HepG2 (cell line): ENCODE data around the gene LRRC74B. TPM values are rescaled to one million over a fixed set of nuclear protein-coding genes. Genes with fewer than 3 reads are reported as not detected.

ENCODE experiments used
- CHD2 ChIP-seq: IDR thresholded peaks from 2 replicates; pipeline ENCODE4 v1.6.1; 2011; ENCODE audit warnings: low read depth, low read length, improper control_type of control experiment
- KLF6 ChIP-seq: IDR thresholded peaks from 2 replicates; pipeline ENCODE4 v1.8.0; 2016; ENCODE audit warnings: missing biosample characterization, missing genetic modification reagents
- NFYB ChIP-seq: sonication (generic); formaldehyde crosslinking; IDR thresholded peaks from 2 replicates; pipeline ENCODE4 v1.4.0; 2020; ENCODE audit warnings: missing genetic modification reagents
- RXRA ChIP-seq: sonication (generic); formaldehyde crosslinking; IDR thresholded peaks from 2 replicates; pipeline ENCODE4 v1.5.1; 2020; ENCODE audit warnings: missing genetic modification reagents
- SIN3A ChIP-seq: IDR thresholded peaks from 2 replicates; pipeline ENCODE4 v1.6.1; 2011; ENCODE audit warnings: low read depth, mild to moderate bottlenecking, control low read depth, low read length, borderline replicate concordance
- SP4 ChIP-seq: sonication (generic); formaldehyde crosslinking; IDR thresholded peaks from 2 replicates; pipeline ENCODE4 v1.8.1; 2023; ENCODE audit warnings: mild to moderate bottlenecking, missing genetic modification reagents
- ZFY ChIP-seq: sonication (generic); formaldehyde crosslinking; IDR thresholded peaks from 2 replicates; pipeline ENCODE4 v1.4.0; 2020; ENCODE audit warnings: missing genetic modification reagents
- ZNF343 ChIP-seq: sonication (generic); formaldehyde crosslinking; IDR thresholded peaks from 2 replicates; pipeline ENCODE4 v1.4.0; 2020; ENCODE audit warnings: mild to moderate bottlenecking, missing genetic modification reagents
- polyA plus RNA-seq, 8 experiments: library from polyadenylated mRNA; depleted of rRNA in 3 of 8; stranded (reverse) in 7 of 8; unstranded in 1 of 8; fragments of >200 nt; fragmentation: Illumina TruSeq in 4 of 8; extraction: Trizol in 4 of 8; gene quantifications; 2 replicates each; pipeline versions ENCODE4 v1.2.1 to v1.2.3, GENCODE V29; 2011 to 2016; ENCODE audit warnings: low read depth in 4 of 8, missing spikeins in 1 of 8, mixed read lengths in 1 of 8; ENCODE audit not compliant: insufficient read depth in 1 of 8
- total RNA-seq, 5 experiments: library from RNA; depleted of rRNA; stranded (reverse); fragments of >200 nt; fragmentation: Illumina TruSeq; extraction: Trizol; gene quantifications; 2 replicates each; pipeline ENCODE4 v1.2.3, GENCODE V29; 2016; ENCODE audit warnings: low read depth in 1 of 5
- TF ChIP-seq, protein P1 (sequence below): sonication (generic); formaldehyde crosslinking; IDR thresholded peaks from 2 replicates; pipeline ENCODE4 v1.4.0; 2020; ENCODE audit warnings: missing genetic modification reagents, borderline replicate concordance
- TF ChIP-seq, protein P2 (sequence below): sonication (generic); formaldehyde crosslinking; IDR thresholded peaks from 2 replicates; pipeline ENCODE4 v1.5.1; 2020; ENCODE audit warnings: mild to moderate bottlenecking, missing genetic modification reagents, moderate library complexity
- TF ChIP-seq, protein P3 (sequence below): sonication (generic); formaldehyde crosslinking; IDR thresholded peaks from 2 replicates; pipeline ENCODE4 v1.4.0; 2020; ENCODE audit warnings: missing genetic modification reagents, borderline replicate concordance
- TF ChIP-seq, protein P4 (sequence below): sonication (generic); formaldehyde crosslinking; IDR thresholded peaks from 2 replicates; pipeline ENCODE4 v1.5.0; 2020; ENCODE audit warnings: mild to moderate bottlenecking, missing genetic modification reagents, borderline replicate concordance

LRRC74B gene
- total and polyA plus RNA-seq, 2 of the 13 experiments (the other 11 are each of a cell fraction or from before 2014, with no cell fraction given) = not detected

DNA sequence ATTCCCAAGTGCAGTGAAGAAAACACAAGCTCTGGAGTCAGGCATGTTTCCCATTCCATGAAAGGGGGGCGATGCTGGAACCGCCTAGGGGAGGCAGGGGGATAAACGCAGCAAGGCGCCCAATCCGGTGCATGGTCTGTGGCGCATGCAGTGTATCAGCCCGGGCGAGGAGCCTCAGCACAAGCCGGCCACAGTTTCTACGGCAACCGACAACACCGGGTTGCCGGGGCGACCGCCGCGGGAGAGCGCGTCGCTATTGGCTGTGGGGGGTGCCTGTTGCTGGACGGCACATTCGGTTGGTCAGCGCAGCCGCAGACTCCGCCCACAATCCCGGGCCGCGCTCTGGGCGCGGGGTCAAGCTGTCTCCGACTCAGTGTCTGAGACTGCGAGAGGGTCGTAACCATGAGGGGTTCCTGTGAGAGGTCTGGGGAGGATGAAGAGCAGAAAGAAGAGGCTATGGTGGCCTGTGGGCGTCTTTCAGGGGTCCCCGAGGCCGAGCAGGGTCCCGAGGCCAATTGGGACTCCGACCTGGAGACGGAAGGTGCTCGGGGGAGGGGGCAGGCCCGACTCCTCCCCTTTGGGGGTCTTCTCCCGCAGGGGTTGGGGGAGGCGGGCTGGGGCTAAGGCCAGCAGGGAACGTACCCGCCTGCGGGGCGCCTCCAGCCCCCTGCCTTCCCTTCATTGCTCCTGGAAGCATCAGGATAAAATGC, at the start of gene LRRC74B (continued):
- TF ChIP-seq KLF6 (CRISPR knock-in tag) (no peak), ZFY (CRISPR knock-in tag) (peak; percentile 42; the same call in 1 of the 2 replicates), ZNF343 (CRISPR knock-in tag) (no peak), SIN3A (peak; percentile 71; the same call in 1 of the 2 replicates), NFYB (CRISPR knock-in tag) (peak; percentile 94), RXRA (CRISPR knock-in tag) (peak; percentile 58; the same call in 1 of the 2 replicates), SP4 (CRISPR knock-in tag) (peak; percentile 49; the same call in 1 of the 2 replicates), CHD2 (peak; percentile 31; the same call in 1 of the 2 replicates)
- TF ChIP-seq, protein P1, sequence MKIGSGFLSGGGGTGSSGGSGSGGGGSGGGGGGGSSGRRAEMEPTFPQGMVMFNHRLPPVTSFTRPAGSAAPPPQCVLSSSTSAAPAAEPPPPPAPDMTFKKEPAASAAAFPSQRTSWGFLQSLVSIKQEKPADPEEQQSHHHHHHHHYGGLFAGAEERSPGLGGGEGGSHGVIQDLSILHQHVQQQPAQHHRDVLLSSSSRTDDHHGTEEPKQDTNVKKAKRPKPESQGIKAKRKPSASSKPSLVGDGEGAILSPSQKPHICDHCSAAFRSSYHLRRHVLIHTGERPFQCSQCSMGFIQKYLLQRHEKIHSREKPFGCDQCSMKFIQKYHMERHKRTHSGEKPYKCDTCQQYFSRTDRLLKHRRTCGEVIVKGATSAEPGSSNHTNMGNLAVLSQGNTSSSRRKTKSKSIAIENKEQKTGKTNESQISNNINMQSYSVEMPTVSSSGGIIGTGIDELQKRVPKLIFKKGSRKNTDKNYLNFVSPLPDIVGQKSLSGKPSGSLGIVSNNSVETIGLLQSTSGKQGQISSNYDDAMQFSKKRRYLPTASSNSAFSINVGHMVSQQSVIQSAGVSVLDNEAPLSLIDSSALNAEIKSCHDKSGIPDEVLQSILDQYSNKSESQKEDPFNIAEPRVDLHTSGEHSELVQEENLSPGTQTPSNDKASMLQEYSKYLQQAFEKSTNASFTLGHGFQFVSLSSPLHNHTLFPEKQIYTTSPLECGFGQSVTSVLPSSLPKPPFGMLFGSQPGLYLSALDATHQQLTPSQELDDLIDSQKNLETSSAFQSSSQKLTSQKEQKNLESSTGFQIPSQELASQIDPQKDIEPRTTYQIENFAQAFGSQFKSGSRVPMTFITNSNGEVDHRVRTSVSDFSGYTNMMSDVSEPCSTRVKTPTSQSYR (CRISPR knock-in tag) = no peak
- TF ChIP-seq, protein P2, sequence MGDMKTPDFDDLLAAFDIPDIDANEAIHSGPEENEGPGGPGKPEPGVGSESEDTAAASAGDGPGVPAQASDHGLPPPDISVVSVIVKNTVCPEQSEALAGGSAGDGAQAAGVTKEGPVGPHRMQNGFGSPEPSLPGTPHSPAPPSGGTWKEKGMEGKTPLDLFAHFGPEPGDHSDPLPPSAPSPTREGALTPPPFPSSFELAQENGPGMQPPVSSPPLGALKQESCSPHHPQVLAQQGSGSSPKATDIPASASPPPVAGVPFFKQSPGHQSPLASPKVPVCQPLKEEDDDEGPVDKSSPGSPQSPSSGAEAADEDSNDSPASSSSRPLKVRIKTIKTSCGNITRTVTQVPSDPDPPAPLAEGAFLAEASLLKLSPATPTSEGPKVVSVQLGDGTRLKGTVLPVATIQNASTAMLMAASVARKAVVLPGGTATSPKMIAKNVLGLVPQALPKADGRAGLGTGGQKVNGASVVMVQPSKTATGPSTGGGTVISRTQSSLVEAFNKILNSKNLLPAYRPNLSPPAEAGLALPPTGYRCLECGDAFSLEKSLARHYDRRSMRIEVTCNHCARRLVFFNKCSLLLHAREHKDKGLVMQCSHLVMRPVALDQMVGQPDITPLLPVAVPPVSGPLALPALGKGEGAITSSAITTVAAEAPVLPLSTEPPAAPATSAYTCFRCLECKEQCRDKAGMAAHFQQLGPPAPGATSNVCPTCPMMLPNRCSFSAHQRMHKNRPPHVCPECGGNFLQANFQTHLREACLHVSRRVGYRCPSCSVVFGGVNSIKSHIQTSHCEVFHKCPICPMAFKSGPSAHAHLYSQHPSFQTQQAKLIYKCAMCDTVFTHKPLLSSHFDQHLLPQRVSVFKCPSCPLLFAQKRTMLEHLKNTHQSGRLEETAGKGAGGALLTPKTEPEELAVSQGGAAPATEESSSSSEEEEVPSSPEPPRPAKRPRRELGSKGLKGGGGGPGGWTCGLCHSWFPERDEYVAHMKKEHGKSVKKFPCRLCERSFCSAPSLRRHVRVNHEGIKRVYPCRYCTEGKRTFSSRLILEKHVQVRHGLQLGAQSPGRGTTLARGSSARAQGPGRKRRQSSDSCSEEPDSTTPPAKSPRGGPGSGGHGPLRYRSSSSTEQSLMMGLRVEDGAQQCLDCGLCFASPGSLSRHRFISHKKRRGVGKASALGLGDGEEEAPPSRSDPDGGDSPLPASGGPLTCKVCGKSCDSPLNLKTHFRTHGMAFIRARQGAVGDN (CRISPR knock-in tag) = peak; percentile 43; the same call in 1 of the 2 replicates
- TF ChIP-seq, protein P3, sequence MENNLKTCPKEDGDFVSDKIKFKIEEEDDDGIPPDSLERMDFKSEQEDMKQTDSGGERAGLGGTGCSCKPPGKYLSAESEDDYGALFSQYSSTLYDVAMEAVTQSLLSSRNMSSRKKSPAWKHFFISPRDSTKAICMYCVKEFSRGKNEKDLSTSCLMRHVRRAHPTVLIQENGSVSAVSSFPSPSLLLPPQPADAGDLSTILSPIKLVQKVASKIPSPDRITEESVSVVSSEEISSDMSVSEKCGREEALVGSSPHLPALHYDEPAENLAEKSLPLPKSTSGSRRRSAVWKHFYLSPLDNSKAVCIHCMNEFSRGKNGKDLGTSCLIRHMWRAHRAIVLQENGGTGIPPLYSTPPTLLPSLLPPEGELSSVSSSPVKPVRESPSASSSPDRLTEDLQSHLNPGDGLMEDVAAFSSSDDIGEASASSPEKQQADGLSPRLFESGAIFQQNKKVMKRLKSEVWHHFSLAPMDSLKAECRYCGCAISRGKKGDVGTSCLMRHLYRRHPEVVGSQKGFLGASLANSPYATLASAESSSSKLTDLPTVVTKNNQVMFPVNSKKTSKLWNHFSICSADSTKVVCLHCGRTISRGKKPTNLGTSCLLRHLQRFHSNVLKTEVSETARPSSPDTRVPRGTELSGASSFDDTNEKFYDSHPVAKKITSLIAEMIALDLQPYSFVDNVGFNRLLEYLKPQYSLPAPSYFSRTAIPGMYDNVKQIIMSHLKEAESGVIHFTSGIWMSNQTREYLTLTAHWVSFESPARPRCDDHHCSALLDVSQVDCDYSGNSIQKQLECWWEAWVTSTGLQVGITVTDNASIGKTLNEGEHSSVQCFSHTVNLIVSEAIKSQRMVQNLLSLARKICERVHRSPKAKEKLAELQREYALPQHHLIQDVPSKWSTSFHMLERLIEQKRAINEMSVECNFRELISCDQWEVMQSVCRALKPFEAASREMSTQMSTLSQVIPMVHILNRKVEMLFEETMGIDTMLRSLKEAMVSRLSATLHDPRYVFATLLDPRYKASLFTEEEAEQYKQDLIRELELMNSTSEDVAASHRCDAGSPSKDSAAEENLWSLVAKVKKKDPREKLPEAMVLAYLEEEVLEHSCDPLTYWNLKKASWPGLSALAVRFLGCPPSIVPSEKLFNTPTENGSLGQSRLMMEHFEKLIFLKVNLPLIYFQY (CRISPR knock-in tag) = no peak
- TF ChIP-seq, protein P4, sequence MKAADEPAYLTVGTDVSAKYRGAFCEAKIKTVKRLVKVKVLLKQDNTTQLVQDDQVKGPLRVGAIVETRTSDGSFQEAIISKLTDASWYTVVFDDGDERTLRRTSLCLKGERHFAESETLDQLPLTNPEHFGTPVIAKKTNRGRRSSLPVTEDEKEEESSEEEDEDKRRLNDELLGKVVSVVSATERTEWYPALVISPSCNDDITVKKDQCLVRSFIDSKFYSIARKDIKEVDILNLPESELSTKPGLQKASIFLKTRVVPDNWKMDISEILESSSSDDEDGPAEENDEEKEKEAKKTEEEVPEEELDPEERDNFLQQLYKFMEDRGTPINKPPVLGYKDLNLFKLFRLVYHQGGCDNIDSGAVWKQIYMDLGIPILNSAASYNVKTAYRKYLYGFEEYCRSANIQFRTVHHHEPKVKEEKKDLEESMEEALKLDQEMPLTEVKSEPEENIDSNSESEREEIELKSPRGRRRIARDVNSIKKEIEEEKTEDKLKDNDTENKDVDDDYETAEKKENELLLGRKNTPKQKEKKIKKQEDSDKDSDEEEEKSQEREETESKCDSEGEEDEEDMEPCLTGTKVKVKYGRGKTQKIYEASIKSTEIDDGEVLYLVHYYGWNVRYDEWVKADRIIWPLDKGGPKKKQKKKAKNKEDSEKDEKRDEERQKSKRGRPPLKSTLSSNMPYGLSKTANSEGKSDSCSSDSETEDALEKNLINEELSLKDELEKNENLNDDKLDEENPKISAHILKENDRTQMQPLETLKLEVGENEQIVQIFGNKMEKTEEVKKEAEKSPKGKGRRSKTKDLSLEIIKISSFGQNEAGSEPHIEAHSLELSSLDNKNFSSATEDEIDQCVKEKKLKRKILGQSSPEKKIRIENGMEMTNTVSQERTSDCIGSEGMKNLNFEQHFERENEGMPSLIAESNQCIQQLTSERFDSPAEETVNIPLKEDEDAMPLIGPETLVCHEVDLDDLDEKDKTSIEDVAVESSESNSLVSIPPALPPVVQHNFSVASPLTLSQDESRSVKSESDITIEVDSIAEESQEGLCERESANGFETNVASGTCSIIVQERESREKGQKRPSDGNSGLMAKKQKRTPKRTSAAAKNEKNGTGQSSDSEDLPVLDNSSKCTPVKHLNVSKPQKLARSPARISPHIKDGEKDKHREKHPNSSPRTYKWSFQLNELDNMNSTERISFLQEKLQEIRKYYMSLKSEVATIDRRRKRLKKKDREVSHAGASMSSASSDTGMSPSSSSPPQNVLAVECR (CRISPR knock-in tag) = peak; percentile 80
